ENCODE results near the gene ACTR5. TPM values are rescaled to one million over a fixed set of nuclear protein-coding genes. Genes with fewer than 3 reads are reported as not detected.
"Not testable (repeated sequence)": the region's sequence is repeated elsewhere in the genome, so short reads cannot be mapped to it uniquely, and the experiment has no call there.

Gene ACTR5
- polyA plus RNA-seq, 1 donor, result 5.9 TPM

- DNase-seq (ENCODE audit: low read depth), result no peak
Observed at GRCh38 chr20:38805502-38805957, 57.3 kb downstream of the ACTR5 start, which contains the start of gene PPP1R16B. PPP1R16B (plus strand) TSS chr20:38805697; CDS start chr20:38835926, 30,229 bp downstream.

GRCh38 chr20:38805958-38806854, 57.9 kb downstream of the ACTR5 start:
- DNase-seq (ENCODE audit: low read depth), result no peak

DNA sequence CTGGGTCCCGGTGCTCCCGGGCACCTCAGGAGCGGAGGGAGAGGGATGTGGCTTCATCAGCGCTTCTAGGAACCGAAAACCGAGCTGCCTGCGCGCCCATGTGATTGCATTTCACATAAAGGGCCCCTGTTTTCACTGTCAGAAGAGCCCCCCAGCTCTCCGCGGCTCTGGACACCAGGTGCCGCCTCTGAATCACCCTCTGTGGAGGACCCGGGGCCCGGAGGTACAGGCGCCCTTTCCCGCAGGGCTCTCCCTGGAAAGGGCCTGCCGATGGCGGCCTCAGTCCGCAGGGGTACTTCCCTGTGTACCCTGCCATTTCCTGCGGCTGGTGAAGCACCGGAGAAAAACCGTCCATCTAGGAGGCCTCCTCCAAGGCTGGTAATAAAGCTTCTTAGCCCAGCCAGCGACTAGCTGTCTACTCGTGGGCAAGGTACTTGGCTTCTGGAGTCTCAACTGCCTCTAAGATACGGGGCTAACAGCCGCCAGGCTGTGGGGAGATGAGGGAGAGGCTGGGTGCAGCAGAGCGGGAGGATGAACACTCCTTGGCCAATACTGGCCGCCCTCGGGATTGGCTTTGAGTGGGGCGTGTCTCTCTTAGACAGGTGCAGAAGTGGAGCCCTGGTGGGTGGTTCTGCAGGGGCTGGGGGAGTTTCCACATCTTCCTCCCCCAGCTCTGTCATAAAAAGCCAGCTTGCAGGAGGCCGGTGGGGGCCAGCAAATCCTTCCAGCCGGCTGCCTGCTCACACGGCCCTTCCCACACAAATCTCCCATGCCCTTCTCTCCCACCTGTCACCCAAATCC, 58.8 kb downstream of the ACTR5 start:
- DNase-seq (ENCODE audit: low read depth), result no peak

DNA sequence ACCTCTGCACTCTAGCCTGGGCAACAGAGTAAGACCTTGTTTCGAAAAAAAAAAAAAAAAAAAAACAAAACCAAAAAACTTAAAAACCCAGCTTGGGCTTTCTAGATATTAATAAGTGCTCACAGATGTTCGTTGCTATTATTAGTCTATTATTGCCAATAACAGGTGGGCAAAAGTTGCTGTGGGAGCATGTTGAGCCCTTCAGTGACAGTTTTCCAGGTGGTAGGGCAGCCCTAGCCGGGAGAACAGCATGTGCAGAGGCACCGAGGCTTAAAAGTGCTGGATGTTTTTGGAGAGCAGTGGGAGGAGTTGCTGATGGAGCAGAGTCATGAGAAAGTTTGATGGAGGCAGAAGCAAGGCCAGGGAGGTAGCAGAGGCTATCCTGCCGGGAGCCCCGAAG, 61.7 kb downstream of the ACTR5 start:
- no peak for DNase-seq (ENCODE audit: low read depth)

DNA sequence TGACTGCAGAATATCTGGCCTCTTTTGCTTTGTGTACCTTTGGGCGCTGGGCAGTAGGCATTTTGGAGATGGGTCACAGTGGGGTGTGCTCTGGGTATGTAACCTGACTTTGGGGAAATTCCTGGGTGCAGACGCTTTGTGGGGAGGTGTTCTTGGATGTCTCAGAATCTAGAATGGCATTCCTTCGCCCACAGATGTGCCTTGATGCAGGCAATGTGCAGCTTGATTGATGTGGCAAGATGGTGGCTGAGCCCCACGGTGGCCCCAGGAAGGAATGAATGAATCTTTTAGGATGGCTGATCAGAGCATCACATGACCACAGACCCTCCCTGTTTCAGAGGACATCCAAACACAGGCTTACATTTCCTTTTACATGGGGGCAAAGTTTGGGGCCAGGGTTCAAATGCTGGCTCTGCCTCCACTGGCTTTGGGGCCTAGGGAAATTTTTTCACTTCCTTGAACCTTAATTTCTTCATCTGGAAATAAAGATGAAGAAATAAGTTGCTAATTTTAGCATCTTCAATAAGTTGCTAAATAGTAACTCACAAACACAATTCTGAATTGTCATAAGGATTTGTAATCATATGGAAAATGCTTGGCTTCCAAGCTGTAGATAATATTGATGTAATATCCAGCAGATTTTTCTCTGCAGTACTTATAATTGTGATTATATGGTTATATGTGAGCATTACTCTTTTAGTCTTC, 62.8 kb downstream of the ACTR5 start:
- DNase-seq (ENCODE audit: low read depth), result no peak

DNA sequence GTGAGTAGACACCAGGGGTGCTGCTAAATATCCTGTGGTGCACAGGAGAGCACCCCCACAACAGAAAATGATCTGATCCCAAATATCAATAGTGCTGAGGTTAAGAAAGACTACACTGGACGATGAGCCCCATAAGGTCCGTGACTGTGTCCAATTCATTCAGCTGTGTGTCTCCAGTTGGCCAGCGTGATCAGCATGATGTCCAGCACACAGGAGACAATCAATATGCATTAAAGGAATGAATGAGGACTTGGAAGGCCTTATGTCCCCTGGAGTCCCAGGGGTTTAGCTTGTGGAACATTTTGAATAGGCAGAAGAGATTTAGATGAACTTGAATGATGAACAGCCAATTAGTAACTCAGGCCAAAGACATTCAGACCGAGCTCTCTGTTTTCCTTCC, 63.5 kb downstream of the ACTR5 start:
- DNase-seq (ENCODE audit: low read depth), result no peak

DNA sequence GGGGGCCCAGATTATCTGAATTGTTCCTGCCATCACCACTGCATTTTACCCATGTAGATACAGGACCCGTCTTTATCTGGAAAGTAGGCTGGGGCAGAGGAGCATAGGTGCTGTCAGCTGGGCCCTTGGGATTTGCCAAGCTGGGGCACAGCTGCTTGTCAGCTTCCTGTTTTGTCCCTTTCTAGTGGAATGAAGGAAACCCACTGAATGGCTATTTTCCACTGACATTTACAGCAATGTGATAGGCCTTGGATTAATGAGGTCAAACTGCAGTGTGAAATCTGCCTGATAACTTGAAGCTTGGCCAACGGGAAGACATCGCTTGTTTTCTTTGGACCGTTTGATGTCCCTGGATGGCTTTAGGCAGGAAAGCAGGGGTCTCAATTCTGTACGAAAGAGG, 63.9 kb downstream of the ACTR5 start:
- DNase-seq (ENCODE audit: low read depth), result no peak

- no peak for DNase-seq (ENCODE audit: low read depth)
Observed at GRCh38 chr20:38812709-38813573, 64.7 kb downstream of the ACTR5 start.

GRCh38 chr20:38813574-38813962, 65.3 kb downstream of the ACTR5 start:
- DNase-seq (ENCODE audit: low read depth), result not testable (repeated sequence)

- DNase-seq (ENCODE audit: low read depth), result no peak
Observed at GRCh38 chr20:38815446-38815845, 67.2 kb downstream of the ACTR5 start.

DNA sequence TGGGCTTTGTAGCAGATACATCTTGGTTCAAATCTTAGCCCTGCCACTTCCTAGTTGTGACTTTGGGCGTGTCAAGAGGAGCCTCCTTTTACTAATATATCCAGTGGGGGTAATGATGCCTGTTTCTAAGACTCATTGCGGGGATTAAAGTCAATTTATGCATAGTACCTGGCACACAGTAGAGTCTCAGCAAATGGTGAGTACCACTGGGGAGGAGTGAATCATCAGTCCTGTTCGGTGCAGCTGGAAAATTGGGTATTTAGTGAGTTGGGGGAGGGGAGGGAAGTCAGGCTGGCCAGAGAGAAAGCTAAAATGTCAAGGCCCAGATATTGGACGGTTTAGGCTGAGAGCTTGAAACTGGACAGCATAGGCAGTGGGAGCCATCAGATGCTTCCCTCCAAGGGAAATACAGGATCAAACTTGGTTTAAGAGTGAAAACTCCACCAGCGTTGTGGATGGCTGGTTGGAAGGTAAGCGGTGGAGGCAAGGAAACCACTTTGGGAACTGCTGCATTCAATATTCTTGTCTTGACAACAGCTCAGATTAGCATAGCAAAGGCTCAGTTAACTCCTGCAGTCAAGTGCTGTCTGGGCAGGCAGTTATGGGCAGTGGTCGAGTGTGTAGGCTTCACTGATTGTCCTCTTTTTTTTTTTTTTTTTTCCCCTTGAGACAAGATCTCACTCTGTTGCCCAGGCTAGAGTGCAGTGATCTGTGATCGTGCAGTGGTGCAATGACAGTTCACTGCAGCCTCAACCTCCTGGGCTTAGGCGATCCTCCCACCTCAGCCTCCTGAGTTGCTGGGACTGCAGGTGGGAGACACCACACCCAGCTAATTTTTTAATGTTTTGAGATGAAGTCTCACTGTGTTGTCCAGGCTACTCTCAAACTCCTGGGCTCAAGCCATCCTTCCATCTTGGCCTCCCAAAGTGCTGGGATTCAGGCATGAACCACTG, 70.1 kb downstream of the ACTR5 start:
- DNase-seq (ENCODE audit: low read depth), result no peak

Other genes with a start within 250 kb of the ACTR5 start
- gene ADIG, start 167.3 kb upstream of the ACTR5 start, polyA plus RNA-seq (ENCODE audit: insufficient read length), result not detected
- gene ARHGAP40, start 146.7 kb upstream of the ACTR5 start, polyA plus RNA-seq (ENCODE audit: insufficient read length), result not detected
- not detected for gene SLC32A1, start 24.0 kb upstream of the ACTR5 start, polyA plus RNA-seq (ENCODE audit: insufficient read length)
- gene PPP1R16B, start 57.2 kb downstream of the ACTR5 start, polyA plus RNA-seq (ENCODE audit: insufficient read length), result 4.8 TPM
- gene FAM83D, start 178.0 kb downstream of the ACTR5 start, polyA plus RNA-seq (ENCODE audit: insufficient read length), result 5.5 TPM
- 8.3 TPM for gene DHX35, start 213.9 kb downstream of the ACTR5 start, polyA plus RNA-seq (ENCODE audit: insufficient read length)